ENCODE data around the gene SNAP29.
"Not testable (repeated sequence)": the region's sequence is repeated elsewhere in the genome, so short reads cannot be mapped to it uniquely, and the experiment has no call there.

The SNAP29 gene

GRCh38 chr22:20867179-20868024, 8.6 kb downstream of the SNAP29 start:
- DNase-seq: no peak

GRCh38 chr22:20868025-20868962, 9.5 kb downstream of the SNAP29 start:
- no peak for DNase-seq

GRCh38 chr22:20869234-20869633, 10.4 kb downstream of the SNAP29 start:
- no peak for DNase-seq

- DNase-seq: no peak
These were observed 14.4 kb downstream of the SNAP29 start for GRCh38 chr22:20873214-20873613.

- DNase-seq: no peak
These were observed 16.5 kb downstream of the SNAP29 start for GRCh38 chr22:20875296-20875695.

- no peak for DNase-seq
These were observed 18.9 kb downstream of the SNAP29 start for GRCh38 chr22:20877715-20878114.

GRCh38 chr22:20881231-20881630, 22.4 kb downstream of the SNAP29 start:
- DNase-seq: no peak

- DNase-seq: no peak
These were observed 23.3 kb downstream of the SNAP29 start for GRCh38 chr22:20881869-20882815.

GRCh38 chr22:20882855-20883254, 24.0 kb downstream of the SNAP29 start:
- DNase-seq: no peak

GRCh38 chr22:20884454-20884853, 25.6 kb downstream of the SNAP29 start:
- DNase-seq: no peak

- no peak for DNase-seq
These were observed 26.3 kb downstream of the SNAP29 start for GRCh38 chr22:20885017-20885556.

GRCh38 chr22:20885557-20886323, 26.9 kb downstream of the SNAP29 start:
- DNase-seq: peak; percentile 30

GRCh38 chr22:20887375-20887774, 28.6 kb downstream of the SNAP29 start:
- no peak for DNase-seq

GRCh38 chr22:20889025-20889704, 30.4 kb downstream of the SNAP29 start:
- no peak for DNase-seq

GRCh38 chr22:20889904-20890540, 31.2 kb downstream of the SNAP29 start:
- no peak for DNase-seq

GRCh38 chr22:20890975-20891374, 32.2 kb downstream of the SNAP29 start:
- DNase-seq: no peak

- not testable (repeated sequence) for DNase-seq
These were observed 38.9 kb downstream of the SNAP29 start for GRCh38 chr22:20897737-20898136.

- no peak for DNase-seq
These were observed 41.1 kb downstream of the SNAP29 start for GRCh38 chr22:20899827-20900423.

- DNase-seq: not testable (repeated sequence)
These were observed 42.6 kb downstream of the SNAP29 start for GRCh38 chr22:20901093-20902033.
